ENCODE results near the gene ILF2.

DNA sequence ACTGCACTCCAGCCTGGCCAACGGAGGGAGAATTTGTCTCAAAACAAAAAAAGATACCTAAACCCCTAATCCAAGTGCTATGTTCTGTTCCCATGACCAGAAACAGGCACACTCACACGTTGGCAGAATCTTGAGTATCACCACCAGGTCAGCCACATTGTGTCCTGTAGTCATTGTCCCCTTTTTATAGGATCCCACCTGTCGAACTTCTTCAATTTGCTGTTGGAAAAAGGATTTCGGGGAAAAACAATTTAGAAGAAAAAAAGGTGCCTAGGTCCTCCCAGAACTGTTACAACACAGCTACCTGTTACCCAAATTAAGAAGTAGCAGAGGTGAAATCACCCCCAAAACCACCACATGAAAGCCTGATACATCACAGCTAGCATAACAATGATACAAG lies 3.4 kb downstream of the ILF2 start:
- TF ChIP-seq, protein P1, sequence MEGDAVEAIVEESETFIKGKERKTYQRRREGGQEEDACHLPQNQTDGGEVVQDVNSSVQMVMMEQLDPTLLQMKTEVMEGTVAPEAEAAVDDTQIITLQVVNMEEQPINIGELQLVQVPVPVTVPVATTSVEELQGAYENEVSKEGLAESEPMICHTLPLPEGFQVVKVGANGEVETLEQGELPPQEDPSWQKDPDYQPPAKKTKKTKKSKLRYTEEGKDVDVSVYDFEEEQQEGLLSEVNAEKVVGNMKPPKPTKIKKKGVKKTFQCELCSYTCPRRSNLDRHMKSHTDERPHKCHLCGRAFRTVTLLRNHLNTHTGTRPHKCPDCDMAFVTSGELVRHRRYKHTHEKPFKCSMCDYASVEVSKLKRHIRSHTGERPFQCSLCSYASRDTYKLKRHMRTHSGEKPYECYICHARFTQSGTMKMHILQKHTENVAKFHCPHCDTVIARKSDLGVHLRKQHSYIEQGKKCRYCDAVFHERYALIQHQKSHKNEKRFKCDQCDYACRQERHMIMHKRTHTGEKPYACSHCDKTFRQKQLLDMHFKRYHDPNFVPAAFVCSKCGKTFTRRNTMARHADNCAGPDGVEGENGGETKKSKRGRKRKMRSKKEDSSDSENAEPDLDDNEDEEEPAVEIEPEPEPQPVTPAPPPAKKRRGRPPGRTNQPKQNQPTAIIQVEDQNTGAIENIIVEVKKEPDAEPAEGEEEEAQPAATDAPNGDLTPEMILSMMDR (IDR thresholded peaks at IDR 0.05), result no peak
- TF ChIP-seq ZFX (IDR thresholded peaks at IDR 0.05; ENCODE audit: borderline replicate concordance), result no peak
